Prostate gland (tissue), 2 donors: ENCODE results near the gene TRAF2. TPM values are rescaled to one million over a fixed set of nuclear protein-coding genes. Genes with fewer than 3 reads are reported as not detected.
"Not testable (repeated sequence)": the region's sequence is repeated elsewhere in the genome, so short reads cannot be mapped to it uniquely, and the experiment has no call there.

ENCODE experiments used
- DNase-seq: peaks from one replicate; pipeline ENCODE4 v3.0.0-alpha.2; 2019; ENCODE audit warnings: low spot score
- H3K27ac ChIP-seq, 2 donors: fragments of 200-600 bp; sonication (generic); 2 replicates each; pipeline ENCODE4 v1.5.1; 2017 to 2019
- H3K27me3 ChIP-seq: fragments of 200-600 bp; sonication (generic); replicated peaks from 2 replicates; pipeline ENCODE4 v1.5.1; 2019; ENCODE audit not compliant: insufficient read depth
- H3K36me3 ChIP-seq, 2 donors: fragments of 200-600 bp; sonication (generic); 1 replicate in 1 of 2; 2 replicates in 1 of 2; pipeline versions ENCODE4 v1.5.1 to v1.8.1; 2017 to 2019
- H3K4me1 ChIP-seq: fragments of 200-600 bp; sonication (generic); replicated peaks from 2 replicates; pipeline ENCODE4 v1.5.1; 2019
- H3K4me3 ChIP-seq, 2 donors: fragments of 200-600 bp; sonication (generic); 2 replicates each; pipeline ENCODE4 v1.5.1; 2017 to 2019
- H3K9me3 ChIP-seq: fragments of 200-600 bp; sonication (generic); 2 replicates; pipeline ENCODE4 v1.5.1; 2017
- POLR2A ChIP-seq: fragments of 450-650 bp; IDR thresholded peaks from one replicate; pipeline ENCODE4 v1.6.1; 2016; ENCODE audit warnings: antibody characterized with exemption, mild to moderate bottlenecking
- POLR2AphosphoS5 ChIP-seq: sonication (generic); formaldehyde crosslinking; IDR thresholded peaks from one replicate; pipeline ENCODE4 v1.6.1; 2017; ENCODE audit warnings: antibody characterized with exemption
- WGBS: methylation state at CpG from one replicate; pipeline ENCODE4 v1.1.5; 2018; 5-methylcytosine and 5-hydroxymethylcytosine counted together
- intact Hi-C: fragments of 100-400 bp; cut with DNase I; formaldehyde crosslinking; loops from one replicate; pipeline ENCODE4 v1.14.2; 2022
- total RNA-seq, 2 donors: library from RNA; depleted of rRNA; stranded (reverse); fragments of >200 nt; gene quantifications; one replicate each; pipeline ENCODE4 v1.1.0, GENCODE V29; 2016
- TF ChIP-seq, protein P1 (sequence below), 4 experiments: fragments of 200-600 bp in 2 of 4; fragments of 450-650 bp in 2 of 4; sonication (generic) in 2 of 4; IDR thresholded peaks; 1 replicate in 3 of 4; 2 replicates in 1 of 4; pipeline ENCODE4 v1.5.1; 2016 to 2019; ENCODE audit warnings: antibody characterized with exemption in 4 of 4, mild to moderate bottlenecking in 2 of 4, moderate library complexity in 2 of 4

The TRAF2 gene
- total RNA-seq, 2 donors from 2014 or later: 23.6 to 24.2 TPM

DNA sequence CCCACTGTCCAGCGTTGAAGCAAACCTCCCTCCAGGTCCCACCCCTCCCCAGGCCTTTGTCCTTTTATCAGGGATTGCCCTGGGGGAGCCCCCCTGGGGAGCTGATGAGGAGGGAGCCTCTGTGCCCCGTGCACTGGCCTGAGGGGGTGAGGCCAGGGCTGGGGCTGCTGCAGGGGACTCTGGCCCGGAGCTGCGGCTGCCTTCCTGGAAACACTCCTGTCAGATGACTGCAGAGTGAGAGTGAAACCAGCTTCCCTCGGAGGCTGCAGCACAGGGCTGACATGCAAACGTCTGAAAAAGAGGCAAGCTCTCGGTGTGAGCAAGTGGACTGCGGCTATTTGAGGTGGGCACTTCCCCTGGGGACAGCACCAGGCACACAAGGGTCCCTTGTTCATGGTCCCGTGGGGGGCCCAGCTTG lies 4.6 kb upstream of the TRAF2 start:
- no peaks in the 10 kb centered on the region for H3K36me3 ChIP-seq
- DNase-seq: no peak
- no peaks in the 10 kb centered on the region for H3K4me1 ChIP-seq
- H3K9me3 ChIP-seq: no peaks in the 10 kb centered on the region
- WGBS: 31% methylated on average over 9 of the region's 9 CpGs
- no peak overlapping the region for H3K4me3 ChIP-seq
- TF ChIP-seq, protein P1, sequence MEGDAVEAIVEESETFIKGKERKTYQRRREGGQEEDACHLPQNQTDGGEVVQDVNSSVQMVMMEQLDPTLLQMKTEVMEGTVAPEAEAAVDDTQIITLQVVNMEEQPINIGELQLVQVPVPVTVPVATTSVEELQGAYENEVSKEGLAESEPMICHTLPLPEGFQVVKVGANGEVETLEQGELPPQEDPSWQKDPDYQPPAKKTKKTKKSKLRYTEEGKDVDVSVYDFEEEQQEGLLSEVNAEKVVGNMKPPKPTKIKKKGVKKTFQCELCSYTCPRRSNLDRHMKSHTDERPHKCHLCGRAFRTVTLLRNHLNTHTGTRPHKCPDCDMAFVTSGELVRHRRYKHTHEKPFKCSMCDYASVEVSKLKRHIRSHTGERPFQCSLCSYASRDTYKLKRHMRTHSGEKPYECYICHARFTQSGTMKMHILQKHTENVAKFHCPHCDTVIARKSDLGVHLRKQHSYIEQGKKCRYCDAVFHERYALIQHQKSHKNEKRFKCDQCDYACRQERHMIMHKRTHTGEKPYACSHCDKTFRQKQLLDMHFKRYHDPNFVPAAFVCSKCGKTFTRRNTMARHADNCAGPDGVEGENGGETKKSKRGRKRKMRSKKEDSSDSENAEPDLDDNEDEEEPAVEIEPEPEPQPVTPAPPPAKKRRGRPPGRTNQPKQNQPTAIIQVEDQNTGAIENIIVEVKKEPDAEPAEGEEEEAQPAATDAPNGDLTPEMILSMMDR (IDR thresholded peaks at IDR 0.05): no peak
- TF ChIP-seq POLR2AphosphoS5: no peak
- no peak for TF ChIP-seq POLR2A
- H3K27me3 ChIP-seq: no peaks in the 10 kb centered on the region
- H3K27ac ChIP-seq: no peak overlapping the region
- intact Hi-C loops: no loop called here

DNA sequence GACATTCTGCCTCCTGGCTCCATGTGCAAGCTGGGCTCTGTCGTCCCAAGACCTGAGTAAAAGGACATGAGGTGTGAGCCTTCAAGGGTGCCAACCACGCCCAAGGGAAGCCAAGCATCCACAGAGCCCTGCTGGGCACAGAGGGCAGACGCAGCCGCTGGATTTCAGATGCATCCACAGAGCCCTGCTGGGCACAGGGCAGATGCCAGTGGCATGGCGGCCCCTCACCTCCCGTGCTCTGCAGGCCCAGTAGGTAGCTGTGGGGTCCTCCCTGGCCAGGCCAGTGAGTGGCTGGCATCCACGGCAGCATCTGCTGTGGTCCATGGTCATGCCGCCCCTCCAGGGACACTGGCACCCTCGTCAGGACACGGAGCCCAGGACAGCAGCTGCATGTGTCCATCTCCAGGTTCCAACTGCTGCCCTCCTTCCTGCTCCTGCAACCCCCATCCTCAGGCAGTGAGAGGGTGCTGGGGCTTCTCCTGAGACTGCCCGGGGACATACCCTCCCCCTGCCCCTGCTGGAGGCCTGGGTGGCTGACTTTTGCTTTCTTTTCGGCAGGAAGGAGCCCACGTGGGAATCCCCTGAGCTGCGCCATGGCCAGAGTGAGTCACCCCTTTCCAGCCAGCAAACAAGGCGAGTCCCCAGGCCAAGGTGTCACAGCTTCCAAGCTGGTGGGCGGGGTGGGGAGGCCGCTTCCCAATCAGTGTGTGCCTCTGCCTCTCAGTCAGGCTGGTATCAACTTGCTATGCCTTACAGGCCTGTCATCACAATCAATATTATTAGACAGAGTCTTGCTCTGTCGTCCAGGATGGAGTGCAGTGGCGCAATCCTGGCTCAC lies 4.0 kb upstream of the TRAF2 start:
- H3K9me3 ChIP-seq: no peaks in the 10 kb centered on the region
- H3K36me3 ChIP-seq: no peaks in the 10 kb centered on the region
- no peak for DNase-seq
- 49% methylated on average over 14 of the region's 19 CpGs for WGBS
- H3K4me3 ChIP-seq: no peak overlapping the region
- intact Hi-C loops: no loop called here
- TF ChIP-seq POLR2A (no peak), POLR2AphosphoS5 (peak; percentile 16)
- H3K4me1 ChIP-seq: peaks cover 2% of the 10 kb centered on the region
- no peaks in the 10 kb centered on the region for H3K27me3 ChIP-seq
- H3K27ac ChIP-seq: no peak overlapping the region

- H3K9me3 ChIP-seq, DNase-seq, H3K27me3 ChIP-seq, H3K36me3 ChIP-seq, H3K4me1 ChIP-seq, H3K4me3 ChIP-seq, intact Hi-C loops, H3K27ac ChIP-seq: not testable (repeated sequence)
- WGBS: 85% methylated on average over 9 of the region's 9 CpGs
Measured at GRCh38 chr9:136882947-136883283, 3.4 kb upstream of the TRAF2 start.

- H3K4me3 ChIP-seq, H3K36me3 ChIP-seq, intact Hi-C loops, DNase-seq, H3K27me3 ChIP-seq, H3K9me3 ChIP-seq, H3K27ac ChIP-seq, H3K4me1 ChIP-seq: not testable (repeated sequence)
- WGBS: 86% methylated on average over 10 of the region's 10 CpGs
Measured at GRCh38 chr9:136883670-136884069, 2.6 kb upstream of the TRAF2 start.

DNA sequence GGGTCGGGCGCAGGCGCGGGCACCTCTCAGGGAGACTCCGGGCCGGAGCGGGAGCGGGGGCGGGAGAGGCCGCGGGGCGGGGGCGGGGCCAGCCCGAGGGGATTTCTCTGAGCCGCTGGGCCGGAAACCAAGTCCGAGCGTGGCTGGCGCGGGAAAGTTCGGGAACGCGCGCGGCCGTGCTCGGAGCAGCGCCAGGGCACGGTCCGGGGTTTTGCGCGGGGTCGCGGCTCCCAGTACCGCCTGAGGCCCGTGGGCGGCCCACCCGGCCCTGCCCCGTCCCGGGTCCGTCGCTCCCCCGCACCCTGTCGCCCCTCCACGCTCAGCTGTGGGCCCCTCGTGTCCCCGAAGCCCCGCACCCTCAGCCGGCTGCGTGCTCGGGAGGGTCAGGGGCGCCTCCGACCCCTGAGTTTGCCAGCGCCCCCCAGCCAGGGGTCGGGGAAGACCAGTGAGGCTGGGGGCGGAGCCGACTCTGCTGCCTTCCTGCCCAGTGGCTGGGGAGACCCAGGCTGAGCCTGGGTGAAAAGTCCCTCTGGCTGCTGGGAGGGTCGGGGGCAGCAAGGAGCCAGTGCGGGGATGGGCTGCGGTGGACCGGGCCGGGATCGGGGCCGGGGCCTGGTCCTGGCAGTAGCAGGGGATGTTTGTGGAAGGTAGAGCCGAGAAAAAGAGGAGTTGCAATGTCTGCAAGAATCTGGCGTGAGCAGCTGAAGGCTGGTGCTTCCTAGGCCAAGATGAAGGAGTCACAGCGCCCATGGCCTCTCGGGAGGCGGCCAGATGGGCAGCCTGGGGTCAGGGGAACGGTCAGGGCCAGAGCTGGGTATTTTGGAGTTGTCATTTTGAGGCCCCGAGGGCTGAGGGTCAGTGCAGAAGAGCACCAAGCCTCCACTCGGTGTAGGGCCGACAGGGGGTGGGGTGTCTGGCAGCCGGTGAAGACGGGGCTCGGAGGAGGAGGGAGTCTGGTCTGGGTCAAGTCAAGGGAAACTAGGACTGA lies 588 bp downstream of the TRAF2 start:
- WGBS: 3% methylated on average over 53 of the region's 76 CpGs
- peaks cover 2% of the 10 kb centered on the region for H3K4me1 ChIP-seq
- no peaks in the 10 kb centered on the region for H3K27me3 ChIP-seq
- peak overlapping the region; percentile 72 to 80 for H3K27ac ChIP-seq
- H3K36me3 ChIP-seq: no peaks in the 10 kb centered on the region
- TF ChIP-seq POLR2AphosphoS5 (no peak), POLR2A (peak; percentile 32)
- H3K9me3 ChIP-seq: no peaks in the 10 kb centered on the region
- DNase-seq: no peak
- intact Hi-C loops: no loop called here
- peak overlapping the region; percentile 93 to 99 for H3K4me3 ChIP-seq

GRCh38 chr9:136888454-136888853 lies 2.1 kb downstream of the TRAF2 start:
- Histone ChIP-seq H3K4me3 (no peak overlapping the region), H3K27ac (no peak overlapping the region), H3K36me3 (no peaks in the 10 kb centered on the region), H3K27me3 (no peaks in the 10 kb centered on the region), H3K4me1 (peaks cover 2% of the 10 kb centered on the region), H3K9me3 (no peaks in the 10 kb centered on the region)
- intact Hi-C loops: no loop called here
- 82% methylated on average over 8 of the region's 8 CpGs for WGBS
- DNase-seq: no peak
- no peak for TF ChIP-seq POLR2A
- TF ChIP-seq POLR2AphosphoS5: no peak
- TF ChIP-seq, protein P1 (IDR thresholded peaks at IDR 0.05): no peak
